ENCODE measurements around the gene JAZF1. TPM values are rescaled to one million over a fixed set of nuclear protein-coding genes. Genes with fewer than 3 reads are reported as not detected.
A peak's percentile ranks its signal among the peaks of the same experiment; 100 is the strongest.

Gene JAZF1
- total and polyA plus RNA-seq, 3 experiments from 2014 or later: 3.2 to 5.1 (median 4.9) TPM

GRCh38 chr7:27901028-27901760 lies 279.4 kb downstream of the JAZF1 start:
- no peaks in the 10 kb centered on the region for H3K36me3 ChIP-seq (ENCODE audit: insufficient read depth, low read length)
- peak in 1 of 5 donors; percentile 8 for DNase-seq
- ChIA-PET POLR2A (no interaction called here), CTCF (no interaction called here)
- H3K27ac ChIP-seq (ENCODE audit: low read depth, low read length): no peak overlapping the region
- Mint-ChIP-seq H3K27me3 (no peaks in the 10 kb centered on the region), H3K27ac (peak overlapping the region; percentile 39 to 85 (median 74)), H3K4me3 (peak overlapping the region; percentile 64 to 81 (median 71)), H3K36me3 (no peaks in the 10 kb centered on the region), H3K9me3 (no peaks in the 10 kb centered on the region), H3K4me1 (peaks cover 29 to 45% (median 34%) of the 10 kb centered on the region in 3 donors)
- H3K4me3 ChIP-seq (ENCODE audit: low read length): no peak overlapping the region
- H3K4me1 ChIP-seq (ENCODE audit: insufficient read depth, low read length): peaks cover 16% of the 10 kb centered on the region
- no peaks in the 10 kb centered on the region for H3K9me3 ChIP-seq (ENCODE audit: low read length)
- H3K27me3 ChIP-seq (ENCODE audit: insufficient read depth, low read length, poor library complexity, severe bottlenecking): no peaks in the 10 kb centered on the region

DNA sequence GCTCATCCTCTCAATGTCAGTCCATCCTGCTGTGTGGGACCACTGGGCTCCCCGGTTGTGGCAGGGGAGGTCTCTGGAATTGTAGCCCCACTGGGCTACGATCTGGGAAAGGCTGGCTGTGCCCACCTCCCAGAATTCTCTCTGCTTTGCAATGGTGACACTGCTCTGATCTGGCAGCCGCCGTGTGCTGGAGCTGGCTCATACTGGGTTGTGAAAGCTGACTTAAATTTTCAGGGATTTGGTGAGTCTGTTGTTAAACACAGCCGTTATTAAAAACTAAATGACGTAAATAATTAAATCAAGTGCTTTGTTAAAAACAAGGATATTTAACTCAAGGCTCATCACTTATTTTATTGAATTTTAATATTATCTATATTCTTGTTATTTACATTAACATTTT lies 280.6 kb downstream of the JAZF1 start:
- H3K9me3 Mint-ChIP-seq: no peaks in the 10 kb centered on the region
- no peaks in the 10 kb centered on the region for H3K9me3 ChIP-seq (ENCODE audit: low read length)
- H3K36me3 Mint-ChIP-seq: peaks cover 0 to 4% (median 3%) of the 10 kb centered on the region in 3 donors
- no peaks in the 10 kb centered on the region for H3K36me3 ChIP-seq (ENCODE audit: insufficient read depth, low read length)
- no peaks in the 10 kb centered on the region for H3K27me3 ChIP-seq (ENCODE audit: insufficient read depth, low read length, poor library complexity, severe bottlenecking)
- peaks cover 16% of the 10 kb centered on the region for H3K4me1 ChIP-seq (ENCODE audit: insufficient read depth, low read length)
- H3K4me3 ChIP-seq (ENCODE audit: low read length): no peak overlapping the region
- no peak overlapping the region for H3K27ac ChIP-seq (ENCODE audit: low read depth, low read length)
- POLR2A ChIA-PET: no interaction called here
- no peak for DNase-seq
- peak overlapping the region in 1 of 7 donors; percentile 41 for H3K4me3 Mint-ChIP-seq
- peak overlapping the region in 2 of 8 donors; percentile 51 to 74 for H3K27ac Mint-ChIP-seq
- CTCF ChIA-PET: no interaction called here
- H3K4me1 Mint-ChIP-seq: peaks cover 29 to 53% (median 34%) of the 10 kb centered on the region in 3 donors
- no peaks in the 10 kb centered on the region for H3K27me3 Mint-ChIP-seq

- no peaks in the 10 kb centered on the region for H3K9me3 Mint-ChIP-seq
- H3K4me1 Mint-ChIP-seq: peaks cover 29 to 53% (median 34%) of the 10 kb centered on the region in 3 donors
- H3K36me3 ChIP-seq (ENCODE audit: insufficient read depth, low read length): no peaks in the 10 kb centered on the region
- ChIA-PET POLR2A (no interaction called here), CTCF (no interaction called here)
- H3K27ac Mint-ChIP-seq: peak overlapping the region in 4 of 8 donors; percentile 23 to 93 (median 80)
- H3K27me3 ChIP-seq (ENCODE audit: insufficient read depth, low read length, poor library complexity, severe bottlenecking): no peaks in the 10 kb centered on the region
- H3K27ac ChIP-seq (ENCODE audit: low read depth, low read length): no peak overlapping the region
- H3K36me3 Mint-ChIP-seq: peaks cover 0 to 4% (median 3%) of the 10 kb centered on the region in 3 donors
- H3K4me3 ChIP-seq (ENCODE audit: low read length): no peak overlapping the region
- no peaks in the 10 kb centered on the region for H3K27me3 Mint-ChIP-seq
- DNase-seq: peak in 3 of 5 donors; percentile 4 to 10 (median 6)
- H3K4me1 ChIP-seq (ENCODE audit: insufficient read depth, low read length): peaks cover 16% of the 10 kb centered on the region
- no peaks in the 10 kb centered on the region for H3K9me3 ChIP-seq (ENCODE audit: low read length)
- peak overlapping the region; percentile 30 to 75 (median 47) for H3K4me3 Mint-ChIP-seq
Observed at GRCh38 chr7:27899601-27900000, 281.0 kb downstream of the JAZF1 start.

GRCh38 chr7:27897441-27897847 lies 283.2 kb downstream of the JAZF1 start:
- POLR2A ChIA-PET: no interaction called here
- CTCF ChIA-PET: no interaction called here
- H3K36me3 Mint-ChIP-seq: peaks cover 12 to 17% (median 13%) of the 10 kb centered on the region in 3 donors
- no peak for DNase-seq
- no peak overlapping the region for H3K27ac Mint-ChIP-seq
- H3K4me3 ChIP-seq (ENCODE audit: low read length): no peak overlapping the region
- no peak overlapping the region for H3K4me3 Mint-ChIP-seq
- no peaks in the 10 kb centered on the region for H3K27me3 ChIP-seq (ENCODE audit: insufficient read depth, low read length, poor library complexity, severe bottlenecking)
- no peak overlapping the region for H3K27ac ChIP-seq (ENCODE audit: low read depth, low read length)
- peaks cover 16% of the 10 kb centered on the region for H3K4me1 ChIP-seq (ENCODE audit: insufficient read depth, low read length)
- H3K9me3 Mint-ChIP-seq: no peaks in the 10 kb centered on the region
- H3K9me3 ChIP-seq (ENCODE audit: low read length): no peaks in the 10 kb centered on the region
- no peaks in the 10 kb centered on the region for H3K36me3 ChIP-seq (ENCODE audit: insufficient read depth, low read length)
- H3K4me1 Mint-ChIP-seq: peaks cover 29 to 53% (median 34%) of the 10 kb centered on the region in 3 donors
- H3K27me3 Mint-ChIP-seq: no peaks in the 10 kb centered on the region

GRCh38 chr7:27897001-27897400 lies 283.6 kb downstream of the JAZF1 start:
- Mint-ChIP-seq H3K27ac (peak overlapping the region in 1 of 8 donors; percentile 70), H3K36me3 (peaks cover 12 to 17% (median 13%) of the 10 kb centered on the region in 3 donors), H3K4me3 (no peak overlapping the region), H3K9me3 (no peaks in the 10 kb centered on the region), H3K4me1 (peaks cover 29 to 53% (median 34%) of the 10 kb centered on the region in 3 donors), H3K27me3 (no peaks in the 10 kb centered on the region)
- H3K4me1 ChIP-seq (ENCODE audit: insufficient read depth, low read length): peaks cover 16% of the 10 kb centered on the region
- no peak for DNase-seq
- no peak overlapping the region for H3K4me3 ChIP-seq (ENCODE audit: low read length)
- no peaks in the 10 kb centered on the region for H3K9me3 ChIP-seq (ENCODE audit: low read length)
- no peaks in the 10 kb centered on the region for H3K36me3 ChIP-seq (ENCODE audit: insufficient read depth, low read length)
- no peaks in the 10 kb centered on the region for H3K27me3 ChIP-seq (ENCODE audit: insufficient read depth, low read length, poor library complexity, severe bottlenecking)
- H3K27ac ChIP-seq (ENCODE audit: low read depth, low read length): no peak overlapping the region
- POLR2A ChIA-PET: no interaction called here
- CTCF ChIA-PET: no interaction called here

- no peaks in the 10 kb centered on the region for H3K27me3 ChIP-seq (ENCODE audit: insufficient read depth, low read length, poor library complexity, severe bottlenecking)
- peaks cover 9% of the 10 kb centered on the region for H3K4me1 ChIP-seq (ENCODE audit: insufficient read depth, low read length)
- no peak overlapping the region for H3K27ac ChIP-seq (ENCODE audit: low read depth, low read length)
- H3K4me3 ChIP-seq (ENCODE audit: low read length): no peak overlapping the region
- H3K9me3 ChIP-seq (ENCODE audit: low read length): no peaks in the 10 kb centered on the region
- ChIA-PET POLR2A (no interaction called here), CTCF (no interaction called here)
- no peaks in the 10 kb centered on the region for H3K9me3 Mint-ChIP-seq
- H3K4me3 Mint-ChIP-seq: no peak overlapping the region
- H3K36me3 Mint-ChIP-seq: peaks cover 13 to 17% (median 13%) of the 10 kb centered on the region in 3 donors
- no peak overlapping the region for H3K27ac Mint-ChIP-seq
- H3K4me1 Mint-ChIP-seq: peaks cover 18 to 40% (median 21%) of the 10 kb centered on the region in 3 donors
- DNase-seq: no peak
- H3K36me3 ChIP-seq (ENCODE audit: insufficient read depth, low read length): no peaks in the 10 kb centered on the region
- no peaks in the 10 kb centered on the region for H3K27me3 Mint-ChIP-seq
Observed at GRCh38 chr7:27895551-27895950, 285.0 kb downstream of the JAZF1 start.

GRCh38 chr7:27890205-27890849 lies 290.3 kb downstream of the JAZF1 start:
- H3K4me1 ChIP-seq (ENCODE audit: insufficient read depth, low read length): no peaks in the 10 kb centered on the region
- Mint-ChIP-seq H3K4me3 (no peak overlapping the region), H3K27ac (no peak overlapping the region), H3K36me3 (peaks cover 22 to 24% (median 23%) of the 10 kb centered on the region in 3 donors), H3K27me3 (no peaks in the 10 kb centered on the region), H3K9me3 (no peaks in the 10 kb centered on the region), H3K4me1 (peaks cover 0 to 6% (median 2%) of the 10 kb centered on the region in 3 donors)
- no peak overlapping the region for H3K27ac ChIP-seq (ENCODE audit: low read depth, low read length)
- no peaks in the 10 kb centered on the region for H3K9me3 ChIP-seq (ENCODE audit: low read length)
- CTCF ChIA-PET: interaction anchor here (1.1 kb wide), 1 partner anchor 14 kb away, joined by 3 read pairs; no protein-coding TSS in a partner anchor
- no peaks in the 10 kb centered on the region for H3K27me3 ChIP-seq (ENCODE audit: insufficient read depth, low read length, poor library complexity, severe bottlenecking)
- POLR2A ChIA-PET: no interaction called here
- H3K36me3 ChIP-seq (ENCODE audit: insufficient read depth, low read length): no peaks in the 10 kb centered on the region
- DNase-seq: no peak
- no peak overlapping the region for H3K4me3 ChIP-seq (ENCODE audit: low read length)

DNA sequence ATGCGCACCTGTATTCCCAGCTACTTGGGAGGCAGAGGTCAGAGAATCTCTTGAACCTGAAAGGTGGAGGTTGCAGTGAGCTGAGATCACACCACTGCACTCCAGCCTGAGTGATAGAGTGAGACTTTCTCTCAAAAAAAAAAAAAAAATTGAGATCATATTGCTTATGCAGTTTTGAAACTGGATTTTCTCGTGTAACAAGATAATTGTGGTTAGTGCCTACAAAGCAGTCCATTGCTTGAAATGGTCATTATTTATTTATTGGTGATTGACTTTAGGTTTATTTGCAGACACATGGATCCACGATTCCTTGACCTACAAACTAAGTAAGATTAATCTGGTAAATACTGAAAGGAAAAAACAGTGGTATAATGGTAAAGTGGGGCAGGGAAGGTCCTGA lies 290.8 kb downstream of the JAZF1 start:
- peaks cover 20 to 24% (median 24%) of the 10 kb centered on the region in 3 donors for H3K36me3 Mint-ChIP-seq
- Histone ChIP-seq H3K27ac (ENCODE audit: low read depth, low read length) (no peak overlapping the region), H3K27me3 (ENCODE audit: insufficient read depth, low read length, poor library complexity, severe bottlenecking) (no peaks in the 10 kb centered on the region), H3K36me3 (ENCODE audit: insufficient read depth, low read length) (no peaks in the 10 kb centered on the region), H3K9me3 (ENCODE audit: low read length) (no peaks in the 10 kb centered on the region), H3K4me1 (ENCODE audit: insufficient read depth, low read length) (no peaks in the 10 kb centered on the region), H3K4me3 (ENCODE audit: low read length) (no peak overlapping the region)
- CTCF ChIA-PET: interaction anchor here (1.1 kb wide), 1 partner anchor 14 kb away, joined by 3 read pairs; no protein-coding TSS in a partner anchor
- peaks cover 0 to under 1% of the 10 kb centered on the region in 2 donors for H3K27me3 Mint-ChIP-seq
- POLR2A ChIA-PET: no interaction called here
- no peak for DNase-seq
- peaks cover 0 to 6% (median 3%) of the 10 kb centered on the region in 3 donors for H3K4me1 Mint-ChIP-seq
- H3K27ac Mint-ChIP-seq: peak overlapping the region in 1 of 8 donors; percentile 60
- no peak overlapping the region for H3K4me3 Mint-ChIP-seq
- no peaks in the 10 kb centered on the region for H3K9me3 Mint-ChIP-seq
